ENCODE results near the gene ZNF526. TPM values are rescaled to one million over a fixed set of nuclear protein-coding genes. Genes with fewer than 3 reads are reported as not detected.

The ZNF526 gene
- polyA plus RNA-seq, 1 donor, result 7.9 TPM

DNA sequence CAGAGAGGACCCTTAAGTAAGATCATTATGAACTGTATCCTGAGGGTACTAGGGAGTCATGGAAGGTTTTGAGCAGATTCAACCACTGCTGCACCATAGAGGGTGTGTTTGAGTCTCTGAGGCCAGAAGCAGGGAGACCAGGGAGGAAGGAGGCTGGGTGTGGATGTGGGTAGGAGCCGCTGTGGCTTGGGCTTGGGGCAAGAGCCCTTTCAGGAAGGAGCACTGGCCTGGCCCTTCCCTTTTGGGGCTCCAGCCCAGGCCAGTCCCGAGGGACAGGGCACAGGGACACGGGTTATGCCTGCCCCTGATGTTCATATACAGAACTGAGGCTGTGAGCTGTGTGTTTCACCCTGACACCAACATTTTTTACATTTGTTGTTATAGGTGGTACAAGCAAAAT is 56.2 kb downstream of the ZNF526 start:
- DNase-seq, result no peak

DNA sequence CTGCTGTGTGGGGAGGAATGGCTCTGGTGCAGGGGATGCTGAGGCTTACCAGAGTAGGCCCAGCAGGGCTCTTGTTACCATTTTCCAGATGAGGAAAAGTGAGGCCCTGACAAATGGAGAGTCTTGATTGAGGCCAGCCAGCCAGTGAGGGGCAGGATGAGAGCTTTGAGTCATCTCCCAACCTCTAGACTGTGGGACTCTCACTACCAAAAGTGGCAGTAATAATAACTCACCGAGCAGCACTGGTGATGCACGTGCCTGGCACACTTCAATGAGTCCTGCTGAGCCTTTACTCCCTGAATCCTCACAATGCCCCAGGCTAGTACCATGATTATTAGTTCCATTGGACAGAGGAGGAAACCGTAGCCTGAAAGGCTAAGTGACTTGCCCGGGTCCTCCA is 56.7 kb downstream of the ZNF526 start:
- DNase-seq, result no peak

Other genes starting within 250 kb of the ZNF526 start
- 0.65 TPM for gene ATP1A3, start 226.1 kb upstream of the ZNF526 start, polyA plus RNA-seq (ENCODE audit: insufficient read length)
- gene GRIK5, start 150.1 kb upstream of the ZNF526 start, polyA plus RNA-seq (ENCODE audit: insufficient read length), result 26.3 TPM
- gene ZNF574, start 144.1 kb upstream of the ZNF526 start, polyA plus RNA-seq (ENCODE audit: insufficient read length), result 12.0 TPM
- gene POU2F2, start 87.9 kb upstream of the ZNF526 start, polyA plus RNA-seq (ENCODE audit: insufficient read length), result 0.70 TPM
- gene DEDD2, start 2.6 kb upstream of the ZNF526 start, polyA plus RNA-seq (ENCODE audit: insufficient read length), result 20.2 TPM
- gene GSK3A, start 22.3 kb downstream of the ZNF526 start, polyA plus RNA-seq (ENCODE audit: insufficient read length), result 71.9 TPM
- 64.5 TPM for gene ERF, start 34.8 kb downstream of the ZNF526 start, polyA plus RNA-seq (ENCODE audit: insufficient read length)
- gene CIC, start 48.9 kb downstream of the ZNF526 start, polyA plus RNA-seq (ENCODE audit: insufficient read length), result 46.0 TPM
- 1.5 TPM for gene PRR19, start 81.8 kb downstream of the ZNF526 start, polyA plus RNA-seq (ENCODE audit: insufficient read length)
- gene PAFAH1B3, start 82.3 kb downstream of the ZNF526 start, polyA plus RNA-seq (ENCODE audit: insufficient read length), result 74.8 TPM
- gene TMEM145, start 93.0 kb downstream of the ZNF526 start, polyA plus RNA-seq (ENCODE audit: insufficient read length), result 1.3 TPM
- gene MEGF8, start 105.3 kb downstream of the ZNF526 start, polyA plus RNA-seq (ENCODE audit: insufficient read length), result 38.6 TPM
- 0.55 TPM for gene CNFN, start 170.0 kb downstream of the ZNF526 start, polyA plus RNA-seq (ENCODE audit: insufficient read length)
- gene LIPE, start 207.1 kb downstream of the ZNF526 start, polyA plus RNA-seq (ENCODE audit: insufficient read length), result 10.0 TPM
- gene CXCL17, start 222.6 kb downstream of the ZNF526 start, polyA plus RNA-seq (ENCODE audit: insufficient read length), result not detected